Gastroesophageal sphincter (tissue), 4 donors: ENCODE measurements around the gene INO80C. TPM values are rescaled to one million over a fixed set of nuclear protein-coding genes. Genes with fewer than 3 reads are reported as not detected.

Experiments used
- ATAC-seq: fragments of 150-250 bp; one replicate; pipeline ENCODE4 v1.9.1; 2016; ENCODE audit warnings: mild to moderate bottlenecking, moderate library complexity
- H3K27ac ChIP-seq, 4 donors: fragments of 200-600 bp; sonication (generic) in 3 of 4; 1 replicate in 3 of 4; 2 replicates in 1 of 4; pipeline ENCODE4 v1.5.1; 2016 to 2019
- H3K27me3 ChIP-seq: fragments of 200-600 bp; sonication (generic); one replicate; pipeline ENCODE4 v1.5.1; 2019
- H3K36me3 ChIP-seq, 2 donors: fragments of 200-600 bp; sonication (generic); one replicate each; pipeline ENCODE4 v1.5.1; 2019; ENCODE audit warnings: control low read depth in 1 of 2
- H3K4me1 ChIP-seq, 3 donors: fragments of 200-600 bp; sonication (generic); 1 replicate in 2 of 3; 2 replicates in 1 of 3; pipeline ENCODE4 v1.5.1; 2016 to 2019; ENCODE audit warnings: control low read depth in 2 of 3
- H3K4me3 ChIP-seq, 2 donors: fragments of 200-600 bp; sonication (generic); one replicate each; pipeline ENCODE4 v1.5.1; 2019; ENCODE audit warnings: mild to moderate bottlenecking in 1 of 2, moderate library complexity in 1 of 2
- H3K9me3 ChIP-seq, 3 donors: fragments of 200-600 bp; sonication (generic); one replicate each; pipeline ENCODE4 v1.5.1; 2017 to 2019; ENCODE audit warnings: control low read depth in 2 of 3
- EP300 ChIP-seq: sonication (generic); formaldehyde crosslinking; IDR thresholded peaks from one replicate; pipeline ENCODE4 v1.6.1; 2017; ENCODE audit warnings: antibody characterized with exemption, mild to moderate bottlenecking
- POLR2A ChIP-seq, 2 donors: fragments of 450-650 bp; IDR thresholded peaks; one replicate each; pipeline ENCODE4 v1.6.1; 2017; ENCODE audit warnings: antibody characterized with exemption in 2 of 2, mild to moderate bottlenecking in 2 of 2, moderate library complexity in 1 of 2
- POLR2AphosphoS5 ChIP-seq: sonication (generic); formaldehyde crosslinking; IDR thresholded peaks from one replicate; pipeline ENCODE4 v1.6.1; 2017; ENCODE audit warnings: antibody characterized with exemption
- whole genome bisulfite sequencing, 2 donors: methylation state at CpG; one replicate each; pipeline ENCODE4 v1.1.5; 2018; ENCODE audit warnings: low coverage in 1 of 2; 5-methylcytosine and 5-hydroxymethylcytosine counted together
- total RNA-seq, 4 donors: library from RNA; depleted of rRNA; stranded (reverse); fragments of >200 nt; gene quantifications; one replicate each; pipeline ENCODE4 v1.1.0, GENCODE V29; 2016
- TF ChIP-seq, protein P1 (sequence below), 4 experiments: fragments of 200-600 bp in 2 of 4; fragments of 450-650 bp in 2 of 4; sonication (generic) in 1 of 4; IDR thresholded peaks; one replicate each; pipeline ENCODE4 v1.5.1; 2017 to 2019; ENCODE audit warnings: antibody characterized with exemption in 4 of 4, mild to moderate bottlenecking in 2 of 4, moderate library complexity in 2 of 4

INO80C gene
- total RNA-seq, 4 donors from 2014 or later = 5.8 to 13.6 (median 8.6) TPM

DNA sequence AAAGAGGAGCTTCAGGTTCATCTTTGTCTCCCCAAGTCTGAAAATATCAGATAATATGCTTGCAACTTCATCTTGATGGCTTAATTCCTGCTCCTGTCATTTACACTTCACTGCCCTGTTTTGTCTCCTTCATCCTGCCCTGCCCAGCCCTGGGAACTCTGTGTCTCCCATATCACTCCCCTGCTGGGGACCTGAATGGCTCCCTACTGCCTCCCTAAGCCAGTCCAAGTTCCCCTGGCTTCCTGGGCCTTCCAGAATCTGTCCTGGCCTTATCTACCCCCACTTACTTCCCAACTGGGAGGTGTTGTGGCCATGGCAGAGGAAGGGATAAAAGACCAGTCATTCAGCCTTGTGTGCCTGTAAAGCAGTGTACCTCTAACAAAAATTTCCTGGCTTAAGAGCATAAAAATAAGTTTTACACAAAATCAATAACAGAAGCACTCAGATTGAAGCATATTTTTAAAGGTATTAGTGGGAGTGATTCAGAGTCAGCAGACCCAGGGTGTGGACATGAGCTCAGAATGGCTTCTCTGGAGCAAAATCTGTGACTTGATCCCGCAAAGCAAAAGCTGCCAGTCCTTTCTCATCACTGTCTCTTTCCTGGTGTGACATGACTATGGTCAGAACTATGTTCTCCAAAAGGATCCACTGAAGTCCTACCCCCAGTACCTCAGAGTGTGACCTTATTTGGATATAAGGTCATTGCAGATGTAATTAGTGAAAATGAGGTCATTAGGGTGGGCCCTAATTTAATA lies 59.1 kb downstream of the INO80C start:
- ATAC-seq = no peak
- Histone ChIP-seq H3K4me3 (no peak overlapping the region), H3K36me3 (no peaks in the 10 kb centered on the region), H3K4me1 (peaks cover 0 to 14% (median 3%) of the 10 kb centered on the region in 3 donors), H3K27ac (no peak overlapping the region), H3K9me3 (peaks cover 0 to 8% (median 0%) of the 10 kb centered on the region in 3 donors), H3K27me3 (no peaks in the 10 kb centered on the region)
- TF ChIP-seq, protein P1, sequence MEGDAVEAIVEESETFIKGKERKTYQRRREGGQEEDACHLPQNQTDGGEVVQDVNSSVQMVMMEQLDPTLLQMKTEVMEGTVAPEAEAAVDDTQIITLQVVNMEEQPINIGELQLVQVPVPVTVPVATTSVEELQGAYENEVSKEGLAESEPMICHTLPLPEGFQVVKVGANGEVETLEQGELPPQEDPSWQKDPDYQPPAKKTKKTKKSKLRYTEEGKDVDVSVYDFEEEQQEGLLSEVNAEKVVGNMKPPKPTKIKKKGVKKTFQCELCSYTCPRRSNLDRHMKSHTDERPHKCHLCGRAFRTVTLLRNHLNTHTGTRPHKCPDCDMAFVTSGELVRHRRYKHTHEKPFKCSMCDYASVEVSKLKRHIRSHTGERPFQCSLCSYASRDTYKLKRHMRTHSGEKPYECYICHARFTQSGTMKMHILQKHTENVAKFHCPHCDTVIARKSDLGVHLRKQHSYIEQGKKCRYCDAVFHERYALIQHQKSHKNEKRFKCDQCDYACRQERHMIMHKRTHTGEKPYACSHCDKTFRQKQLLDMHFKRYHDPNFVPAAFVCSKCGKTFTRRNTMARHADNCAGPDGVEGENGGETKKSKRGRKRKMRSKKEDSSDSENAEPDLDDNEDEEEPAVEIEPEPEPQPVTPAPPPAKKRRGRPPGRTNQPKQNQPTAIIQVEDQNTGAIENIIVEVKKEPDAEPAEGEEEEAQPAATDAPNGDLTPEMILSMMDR (IDR thresholded peaks at IDR 0.05) = no peak
- no peak for TF ChIP-seq POLR2AphosphoS5
- no peak for TF ChIP-seq POLR2A (IDR thresholded peaks at IDR 0.05)
- no peak for TF ChIP-seq EP300
- 60% methylated on average over 1 of the region's 1 CpG; no CpG with 5 or more reads in 1 of the 2 donors for WGBS, 2 donors

DNA sequence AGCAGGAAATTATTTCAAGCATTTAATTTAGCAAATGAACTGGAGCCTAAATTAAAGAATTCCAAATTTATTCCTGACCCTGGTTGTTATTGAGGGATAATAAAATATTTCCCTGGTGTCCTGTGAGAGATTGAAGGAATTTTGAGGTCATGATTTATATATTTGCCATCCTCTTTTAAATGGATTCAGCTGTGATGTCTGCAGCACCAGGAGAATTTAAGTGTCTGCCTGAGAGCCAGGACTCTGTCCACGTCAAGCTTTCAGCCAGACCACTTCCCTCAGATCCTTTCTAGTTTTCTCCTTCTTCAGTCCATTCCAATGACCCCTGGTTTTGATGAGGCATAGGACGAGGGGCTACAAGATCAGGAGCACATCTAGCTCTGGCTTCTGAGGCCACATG lies 59.9 kb downstream of the INO80C start:
- peaks cover 0 to 10% (median 3%) of the 10 kb centered on the region in 3 donors for H3K4me1 ChIP-seq
- H3K27me3 ChIP-seq = no peaks in the 10 kb centered on the region
- no peak for ATAC-seq
- H3K9me3 ChIP-seq = peaks cover 0 to 8% (median 0%) of the 10 kb centered on the region in 3 donors
- H3K4me3 ChIP-seq = no peak overlapping the region
- TF ChIP-seq, protein P1 (IDR thresholded peaks at IDR 0.05) = no peak
- TF ChIP-seq POLR2AphosphoS5 (no peak), POLR2A (IDR thresholded peaks at IDR 0.05) (no peak), EP300 (no peak)
- no peak overlapping the region for H3K27ac ChIP-seq
- H3K36me3 ChIP-seq = no peaks in the 10 kb centered on the region
- WGBS, 2 donors = 50 to 86% methylated on average over 1 of the region's 2 CpGs

DNA sequence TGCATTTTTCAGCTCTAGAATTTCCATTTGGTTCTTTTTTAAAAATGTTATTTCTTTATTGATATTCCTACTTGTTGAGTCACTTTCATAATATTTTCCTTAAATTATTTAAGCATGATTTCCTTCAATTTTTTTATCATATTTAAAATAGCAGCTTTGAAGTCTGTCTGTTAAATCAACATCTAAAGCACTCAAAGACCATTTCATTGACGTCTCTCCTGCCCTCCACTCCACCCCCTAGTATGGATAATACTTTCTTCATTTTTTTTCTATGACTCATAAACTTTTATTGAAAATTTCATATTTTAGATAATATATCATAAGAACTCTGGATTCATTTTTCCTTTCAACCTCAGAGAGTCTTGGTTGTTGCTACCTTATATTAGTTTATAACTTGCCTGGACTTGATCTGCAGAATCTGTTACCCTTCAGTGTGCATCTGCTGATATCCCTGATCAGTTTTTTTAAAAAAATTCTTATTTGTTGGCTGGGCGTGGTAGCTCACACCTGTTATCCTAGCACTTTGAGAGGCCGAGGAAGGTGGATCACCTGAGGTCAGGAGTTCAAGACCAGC lies 61.6 kb downstream of the INO80C start:
- TF ChIP-seq POLR2A (IDR thresholded peaks at IDR 0.05) (no peak), POLR2AphosphoS5 (no peak), EP300 (no peak)
- TF ChIP-seq, protein P1 (IDR thresholded peaks at IDR 0.05) = no peak
- Histone ChIP-seq H3K36me3 (no peaks in the 10 kb centered on the region), H3K4me3 (no peak overlapping the region), H3K9me3 (peaks cover 0 to 8% (median 0%) of the 10 kb centered on the region in 3 donors), H3K27me3 (no peaks in the 10 kb centered on the region), H3K27ac (no peak overlapping the region), H3K4me1 (no peaks in the 10 kb centered on the region)
- WGBS, 2 donors = 75 to 89% methylated on average over 2 to 3 of the region's 3 CpGs
- no peak for ATAC-seq

DNA sequence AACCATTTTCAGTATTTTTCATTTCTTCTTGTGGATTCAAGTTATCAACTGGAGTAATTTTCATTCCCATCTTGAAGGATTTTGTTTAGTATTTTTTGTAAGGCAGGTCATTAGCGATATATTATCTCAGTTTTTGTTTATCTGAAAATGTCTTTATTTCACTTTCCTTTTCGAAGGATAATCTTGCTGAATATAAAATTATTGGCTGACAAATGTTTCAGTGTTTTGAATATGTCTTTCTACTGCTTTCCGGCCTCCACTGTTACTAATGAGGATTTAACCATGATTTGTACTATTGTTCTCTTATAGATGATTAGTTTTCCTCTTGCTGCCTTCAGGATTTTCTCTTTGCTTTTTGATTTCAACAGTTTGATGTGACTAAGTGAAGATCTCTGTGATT lies 62.4 kb downstream of the INO80C start:
- H3K27me3 ChIP-seq = no peaks in the 10 kb centered on the region
- H3K4me1 ChIP-seq = no peaks in the 10 kb centered on the region
- H3K27ac ChIP-seq = no peak overlapping the region
- no peaks in the 10 kb centered on the region for H3K36me3 ChIP-seq
- H3K9me3 ChIP-seq = peaks cover 0 to 8% (median 0%) of the 10 kb centered on the region in 3 donors
- TF ChIP-seq EP300 = no peak
- TF ChIP-seq POLR2A (IDR thresholded peaks at IDR 0.05) = no peak
- TF ChIP-seq, protein P1 (IDR thresholded peaks at IDR 0.05) = no peak
- TF ChIP-seq POLR2AphosphoS5 = no peak
- WGBS, 2 donors = 65 to 73% methylated on average over 3 of the region's 3 CpGs
- no peak overlapping the region for H3K4me3 ChIP-seq
- no peak for ATAC-seq

DNA sequence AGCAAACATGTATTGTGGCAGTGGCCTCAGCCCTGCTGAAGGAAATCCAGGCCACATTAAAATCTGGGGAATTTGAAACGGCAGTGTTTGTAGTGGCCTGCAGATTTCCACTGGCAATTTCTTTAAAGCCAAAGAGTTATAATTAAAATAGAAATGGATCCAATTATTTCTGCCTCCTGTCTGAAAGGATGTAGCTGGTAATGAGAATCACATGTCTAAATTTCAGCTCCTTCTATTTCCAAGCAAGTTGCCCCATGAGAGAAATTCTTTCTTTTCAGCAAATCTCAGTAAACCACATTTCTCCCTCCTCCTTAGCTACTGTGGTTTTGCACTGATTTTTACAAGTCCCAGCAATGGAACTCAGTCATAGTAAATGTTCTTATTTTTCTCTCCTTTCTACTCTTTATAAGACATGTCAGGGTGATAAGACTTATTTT lies 65.2 kb downstream of the INO80C start:
- no peak for ATAC-seq
- no peak overlapping the region for H3K4me3 ChIP-seq
- H3K9me3 ChIP-seq = peaks cover 0 to 8% (median 0%) of the 10 kb centered on the region in 3 donors
- H3K4me1 ChIP-seq = no peaks in the 10 kb centered on the region
- no peak overlapping the region for H3K27ac ChIP-seq
- TF ChIP-seq, protein P1 (IDR thresholded peaks at IDR 0.05) = no peak
- no peak for TF ChIP-seq EP300
- TF ChIP-seq POLR2AphosphoS5 = no peak
- TF ChIP-seq POLR2A (IDR thresholded peaks at IDR 0.05) = no peak
- no peaks in the 10 kb centered on the region for H3K36me3 ChIP-seq
- WGBS, 2 donors = 0 to 50% methylated on average over 1 of the region's 1 CpG
- no peaks in the 10 kb centered on the region for H3K27me3 ChIP-seq
